ENCODE data around the gene IQGAP1.

GRCh38 chr15:90421527-90421926, 33.5 kb downstream of the IQGAP1 start:
- TF ChIP-seq ELF4 (IDR thresholded peaks at IDR 0.05) (no peak), FOXM1 (IDR thresholded peaks at IDR 0.05; ENCODE audit: borderline replicate concordance) (no peak), FOXK2 (IDR thresholded peaks at IDR 0.05) (no peak), ARNT (IDR thresholded peaks at IDR 0.05) (no peak), SP1 (IDR thresholded peaks at IDR 0.05) (no peak), ZNF384 (IDR thresholded peaks at IDR 0.05) (no peak), FOXA1 (IDR thresholded peaks at IDR 0.05) (no peak), TARDBP (IDR thresholded peaks at IDR 0.05) (no peak), SUZ12 (IDR thresholded peaks at IDR 0.05) (no peak), BHLHE40 (IDR thresholded peaks at IDR 0.05; ENCODE audit: borderline replicate concordance) (no peak), LEF1 (IDR thresholded peaks at IDR 0.05; ENCODE audit: borderline replicate concordance) (no peak), PKNOX1 (IDR thresholded peaks at IDR 0.05) (no peak)

All from HEK293T (cell line).